HG02852 (cell line): ENCODE data around the gene CUBN.

Experiments used
- ATAC-seq: cut with Tn5 transposase; IDR thresholded peaks from one replicate; pipeline ENCODE4 v1.9.1; 2021; ENCODE audit warnings: mild to moderate bottlenecking, moderate library complexity; ENCODE audit not compliant: unreplicated experiment

Gene CUBN

GRCh38 chr10:16927546-16927945 lies 202.1 kb downstream of the CUBN start:
- ATAC-seq = no peak

GRCh38 chr10:16923726-16924125 lies 205.9 kb downstream of the CUBN start:
- ATAC-seq = no peak

- no peak for ATAC-seq
Measured at GRCh38 chr10:16923309-16923708, 206.3 kb downstream of the CUBN start.

GRCh38 chr10:16919121-16919982 lies 210.3 kb downstream of the CUBN start:
- ATAC-seq = no peak

- no peak for ATAC-seq
Measured at GRCh38 chr10:16916496-16916895, 213.1 kb downstream of the CUBN start.

- ATAC-seq = no peak
Measured at GRCh38 chr10:16915300-16915699, 214.3 kb downstream of the CUBN start.

GRCh38 chr10:16913266-16913665 lies 216.3 kb downstream of the CUBN start:
- ATAC-seq = no peak

- no peak for ATAC-seq
Measured at GRCh38 chr10:16910793-16911164, 218.8 kb downstream of the CUBN start.

GRCh38 chr10:16909961-16910792 lies 219.4 kb downstream of the CUBN start:
- no peak for ATAC-seq

- ATAC-seq = no peak
Measured at GRCh38 chr10:16909271-16909767, 220.3 kb downstream of the CUBN start.

- ATAC-seq = no peak
Measured at GRCh38 chr10:16907687-16908086, 221.9 kb downstream of the CUBN start.

- no peak for ATAC-seq
Measured at GRCh38 chr10:16905320-16905719, 224.3 kb downstream of the CUBN start.

GRCh38 chr10:16904639-16905061 lies 225.0 kb downstream of the CUBN start:
- no peak for ATAC-seq

GRCh38 chr10:16904049-16904448 lies 225.6 kb downstream of the CUBN start:
- ATAC-seq = no peak

GRCh38 chr10:16902606-16903005 lies 227.0 kb downstream of the CUBN start:
- no peak for ATAC-seq

- ATAC-seq = no peak
Measured at GRCh38 chr10:16901106-16901505, 228.5 kb downstream of the CUBN start.

- no peak for ATAC-seq
Measured at GRCh38 chr10:16896993-16897392, 232.6 kb downstream of the CUBN start.

- no peak for ATAC-seq
Measured at GRCh38 chr10:16894821-16895220, 234.8 kb downstream of the CUBN start.

GRCh38 chr10:16893664-16894063 lies 235.9 kb downstream of the CUBN start:
- ATAC-seq = no peak

- no peak for ATAC-seq
Measured at GRCh38 chr10:16891375-16892313, 238.0 kb downstream of the CUBN start.

- no peak for ATAC-seq
Measured at GRCh38 chr10:16890691-16891090, 238.9 kb downstream of the CUBN start.
